Keratinocyte (primary cell): ENCODE data around the gene DOK4. TPM values are rescaled to one million over a fixed set of nuclear protein-coding genes. Genes with fewer than 3 reads are reported as not detected.

Experiments
- DNase-seq: peaks from one replicate; pipeline ENCODE4 v3.0.0-alpha.2; 2011; ENCODE audit warnings: low read depth, missing footprints, low spot score
- FAIRE-seq: peaks from 2 replicates; lab custom pipeline; 2011; peaks lifted over from hg19 to GRCh38; lab: Jason Lieb, UNC
- H2AFZ ChIP-seq: 2 replicates; pipeline ENCODE4 v1.6.0; 2012; ENCODE audit warnings: low read length, control low read depth, inconsistent platforms; ENCODE audit not compliant: control insufficient read depth
- H3K27ac ChIP-seq: 2 replicates; pipeline ENCODE4 v1.5.1; 2011; ENCODE audit warnings: low read length; ENCODE audit not compliant: control insufficient read depth, insufficient read depth
- H3K27me3 ChIP-seq: 3 replicates; pipeline ENCODE4 v1.6.0; 2011; ENCODE audit warnings: low read length; ENCODE audit not compliant: control insufficient read depth, insufficient read depth; ENCODE audit errors: extremely low read depth
- H3K36me3 ChIP-seq, 2 experiments: 2 replicates in 1 of 2; 3 replicates in 1 of 2; pipeline ENCODE4 v1.5.1; 2011; ENCODE audit warnings: low read length in 2 of 2, mild to moderate bottlenecking in 1 of 2; ENCODE audit not compliant: control insufficient read depth in 2 of 2, insufficient read depth in 2 of 2; ENCODE audit errors: extremely low read depth in 1 of 2
- H3K4me1 ChIP-seq: 3 replicates; pipeline ENCODE4 v1.5.1; 2011; ENCODE audit warnings: low read length; ENCODE audit not compliant: control insufficient read depth, insufficient read depth; ENCODE audit errors: extremely low read depth
- H3K4me2 ChIP-seq: 3 replicates; pipeline ENCODE4 v1.6.0; 2011; ENCODE audit warnings: low read depth, low read length; ENCODE audit not compliant: control insufficient read depth, insufficient read depth; ENCODE audit errors: extremely low read depth
- H3K4me3 ChIP-seq, 3 experiments: fragments of 200-600 bp in 1 of 3; sonication (generic) in 1 of 3; 2 replicates in 2 of 3; 3 replicates in 1 of 3; pipeline ENCODE4 v1.5.1; 2011 to 2016; ENCODE audit warnings: low read length in 3 of 3, mild to moderate bottlenecking in 3 of 3, control low read depth in 2 of 3, inconsistent platforms in 1 of 3, low read depth in 1 of 3, mixed read lengths in 1 of 3, mixed run types in 1 of 3, moderate library complexity in 1 of 3; ENCODE audit not compliant: control insufficient read depth in 2 of 3, insufficient read depth in 2 of 3; ENCODE audit errors: extremely low read depth in 1 of 3
- H3K79me2 ChIP-seq: 2 replicates; pipeline ENCODE4 v1.6.0; 2012; ENCODE audit warnings: low read length; ENCODE audit not compliant: control insufficient read depth, insufficient read depth
- H3K9ac ChIP-seq: 3 replicates; pipeline ENCODE4 v1.6.0; 2011; ENCODE audit warnings: low read length; ENCODE audit not compliant: control insufficient read depth, insufficient read depth; ENCODE audit errors: extremely low read depth
- H3K9me1 ChIP-seq: 3 replicates; pipeline ENCODE4 v1.6.0; 2011; ENCODE audit warnings: low read length; ENCODE audit not compliant: control insufficient read depth, insufficient read depth; ENCODE audit errors: extremely low read depth
- H3K9me3 ChIP-seq: 2 replicates; pipeline ENCODE4 v1.5.1; 2012; ENCODE audit warnings: low read depth, low read length; ENCODE audit not compliant: control insufficient read depth
- H4K20me1 ChIP-seq: 3 replicates; pipeline ENCODE4 v1.6.0; 2011; ENCODE audit warnings: low read length; ENCODE audit not compliant: control insufficient read depth, insufficient read depth; ENCODE audit errors: extremely low read depth
- CTCF ChIP-seq, 3 experiments: IDR thresholded peaks in 1 of 3; conservative IDR thresholded peaks in 1 of 3; optimal IDR thresholded peaks in 1 of 3; 2 replicates in 2 of 3; 3 replicates in 1 of 3; pipeline versions ENCODE3 to v1.5.1; 2011; ENCODE audit warnings: low read length in 3 of 3, mild to moderate bottlenecking in 3 of 3, moderate library complexity in 2 of 3, control low read depth in 1 of 3, inconsistent platforms in 1 of 3; ENCODE audit not compliant: insufficient read depth in 2 of 3; ENCODE audit errors: extremely low read depth in 1 of 3
- EZH2 ChIP-seq: IDR thresholded peaks from one replicate; pipeline ENCODE4 v1.6.1; 2012; ENCODE audit warnings: inconsistent platforms, mild to moderate bottlenecking, low read length, moderate library complexity
- dilution Hi-C: fragments of 300-500 bp; cut with MboI; formaldehyde crosslinking; loops from one replicate; pipeline ENCODE4 v1.7.0; 2020; ENCODE audit warnings: low sequenced_read_pairs; ENCODE audit not compliant: extremely low pct_ligation_motif_present
- polyA plus RNA-seq, 5 experiments: library from polyadenylated mRNA; depleted of rRNA in 3 of 5; stranded (reverse) in 3 of 5; stranded (forward) in 1 of 5; unstranded in 1 of 5; fragments of >200 nt; gene quantifications; 1 replicate in 1 of 5; 2 replicates in 3 of 5; 3 replicates in 1 of 5; pipeline versions ENCODE4 v1.2.1 to v1.2.3, GENCODE V29; 2011 to 2012; ENCODE audit warnings: missing spikeins in 2 of 5, low read depth in 1 of 5, low replicate concordance in 1 of 5

The DOK4 gene
- polyA plus RNA-seq, 1 donor (not counting 4 experiments of a cell fraction or from before 2014, with no cell fraction given), result 17.6 TPM

DNA sequence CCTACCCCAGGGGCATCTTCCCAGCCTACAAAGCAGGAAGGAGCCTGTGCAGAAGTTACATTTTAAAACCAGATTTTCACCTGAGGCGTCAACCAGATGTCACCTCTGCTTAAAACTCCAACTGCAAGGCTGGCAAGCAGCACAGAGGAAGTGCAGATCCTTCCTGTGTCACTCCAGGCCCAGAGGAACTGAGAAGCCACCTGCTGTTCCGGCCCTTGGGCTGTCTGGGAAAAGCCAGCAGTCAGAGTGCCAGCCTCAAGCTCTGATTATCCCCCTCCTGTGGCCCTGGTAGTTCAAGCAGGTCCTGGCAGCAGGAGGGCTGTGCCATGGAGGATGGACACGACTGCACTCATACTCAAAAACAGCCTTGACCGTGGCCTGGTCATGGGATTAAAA, 13.6 kb downstream of the DOK4 start:
- H3K4me3 ChIP-seq, result no peak overlapping the region
- no peak overlapping the region for H3K27ac ChIP-seq
- H3K36me3 ChIP-seq, result peaks cover 30 to 41% of the 10 kb centered on the region in 2 experiments
- no peak for TF ChIP-seq CTCF (optimal IDR thresholded peaks at IDR 0.05 in 1 of 3, IDR thresholded peaks at IDR 0.05 in 1 of 3, conservative IDR thresholded peaks at IDR 0.05 in 1 of 3; ENCODE audit: extremely low read depth in 1 of 3, insufficient read depth in 2 of 3, low read length in 3 of 3)
- TF ChIP-seq EZH2, result no peak
- H2AFZ ChIP-seq, result no peak overlapping the region
- FAIRE-seq (no peak), DNase-seq (no peak)
- H3K9me1 ChIP-seq, result no peaks in the 10 kb centered on the region
- no peaks in the 10 kb centered on the region for H3K9me3 ChIP-seq
- H3K4me2 ChIP-seq, result no peak overlapping the region
- dilution Hi-C loops, result no loop called here
- H3K9ac ChIP-seq, result no peak overlapping the region
- no peaks in the 10 kb centered on the region for H3K79me2 ChIP-seq
- H4K20me1 ChIP-seq, result no peaks in the 10 kb centered on the region
- H3K4me1 ChIP-seq, result no peaks in the 10 kb centered on the region
- H3K27me3 ChIP-seq, result no peaks in the 10 kb centered on the region

DNA sequence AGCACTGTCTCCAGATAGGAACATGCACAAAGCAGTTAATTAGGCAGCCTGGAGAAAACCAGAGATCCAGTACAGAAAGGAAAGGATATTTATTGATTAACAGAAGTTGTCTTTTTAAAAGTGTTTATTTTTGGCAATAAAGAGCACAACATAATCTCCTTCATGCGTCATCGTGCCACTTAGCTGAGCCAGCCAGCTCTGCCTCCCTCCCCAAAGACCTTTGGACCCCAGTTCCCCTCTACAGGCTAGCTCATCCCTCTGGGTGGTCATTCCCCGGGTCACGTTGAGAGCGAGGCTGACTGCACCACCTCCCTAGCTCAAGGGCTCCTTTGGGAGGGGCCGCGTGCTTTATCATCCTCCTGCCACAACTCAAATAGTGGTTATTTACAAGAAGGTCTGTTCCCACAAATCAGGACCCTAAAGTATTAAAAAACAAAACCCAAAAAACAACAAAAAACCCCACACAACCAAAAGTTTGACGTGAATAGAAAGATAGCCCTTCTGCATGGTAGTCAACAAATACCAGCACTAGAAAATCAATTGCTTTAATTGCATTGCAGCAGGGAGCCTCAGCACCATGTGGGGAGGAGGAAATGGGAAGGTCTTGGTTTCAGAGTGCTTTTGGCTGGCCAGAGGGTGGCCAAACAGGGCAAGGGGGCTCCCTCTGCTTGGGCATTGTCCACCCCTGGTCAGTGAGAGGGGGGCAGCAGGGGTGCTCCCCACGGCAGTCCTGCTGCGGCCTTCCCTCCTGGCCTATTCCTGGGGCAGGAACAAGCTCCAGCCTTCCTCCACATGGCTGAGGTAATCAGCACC, 14.2 kb downstream of the DOK4 start:
- FAIRE-seq, result no peak
- Histone ChIP-seq H3K36me3 (peaks cover 30 to 39% of the 10 kb centered on the region in 2 experiments), H3K27ac (no peak overlapping the region)

More for the DNA sequence above, 14.2 kb downstream of the DOK4 start:
- Histone ChIP-seq H2AFZ (no peak overlapping the region), H4K20me1 (no peaks in the 10 kb centered on the region), H3K4me2 (no peak overlapping the region), H3K9me3 (no peaks in the 10 kb centered on the region), H3K9ac (no peak overlapping the region), H3K27me3 (no peaks in the 10 kb centered on the region), H3K79me2 (no peaks in the 10 kb centered on the region), H3K9me1 (no peaks in the 10 kb centered on the region), H3K4me3 (no peak overlapping the region), H3K4me1 (no peaks in the 10 kb centered on the region)
- DNase-seq, result no peak
- TF ChIP-seq CTCF (optimal IDR thresholded peaks at IDR 0.05 in 1 of 3, IDR thresholded peaks at IDR 0.05 in 1 of 3, conservative IDR thresholded peaks at IDR 0.05 in 1 of 3; ENCODE audit: extremely low read depth in 1 of 3, insufficient read depth in 2 of 3, low read length in 3 of 3), result no peak
- no peak for TF ChIP-seq EZH2
- dilution Hi-C loops, result no loop called here
